Islet precursor cell (in vitro differentiated cells): Measurements from ENCODE around the gene IRF7.

ENCODE experiments used
- DNase-seq: peaks from one replicate; pipeline ENCODE4 v3.0.0-alpha.2; 2018

Gene IRF7

DNA sequence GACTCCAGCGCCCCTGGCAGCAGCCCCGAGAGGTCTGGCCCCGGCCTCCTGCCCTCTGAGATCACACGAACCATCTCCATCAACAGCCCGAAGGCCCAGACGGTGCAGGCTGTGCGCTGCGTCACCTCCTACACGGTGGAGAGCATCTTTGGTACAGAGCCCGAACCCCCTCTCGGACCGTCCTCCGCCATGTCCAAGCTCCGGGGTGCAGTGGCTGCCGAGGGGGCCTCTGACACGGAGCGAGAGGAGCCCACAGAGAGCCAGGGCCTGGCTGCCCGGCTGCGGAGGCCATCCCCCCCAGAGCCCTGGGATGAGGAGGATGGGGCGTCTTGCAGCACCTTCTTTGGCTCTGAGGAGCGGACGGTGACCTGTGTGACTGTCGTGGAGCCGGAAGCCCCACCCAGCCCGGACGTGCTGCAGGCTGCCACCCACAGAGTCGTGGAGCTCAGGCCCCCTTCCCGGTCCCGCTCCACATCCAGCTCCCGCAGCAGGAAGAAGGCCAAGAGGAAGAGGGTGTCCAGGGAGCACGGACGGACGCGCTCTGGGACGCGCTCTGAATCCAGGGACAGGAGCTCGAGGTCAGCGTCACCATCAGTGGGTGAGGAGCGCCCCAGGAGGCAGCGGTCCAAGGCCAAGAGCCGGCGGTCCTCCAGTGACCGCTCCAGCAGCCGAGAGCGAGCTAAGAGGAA, 7.6 kb downstream of the IRF7 start:
- DNase-seq, result no peak

DNA sequence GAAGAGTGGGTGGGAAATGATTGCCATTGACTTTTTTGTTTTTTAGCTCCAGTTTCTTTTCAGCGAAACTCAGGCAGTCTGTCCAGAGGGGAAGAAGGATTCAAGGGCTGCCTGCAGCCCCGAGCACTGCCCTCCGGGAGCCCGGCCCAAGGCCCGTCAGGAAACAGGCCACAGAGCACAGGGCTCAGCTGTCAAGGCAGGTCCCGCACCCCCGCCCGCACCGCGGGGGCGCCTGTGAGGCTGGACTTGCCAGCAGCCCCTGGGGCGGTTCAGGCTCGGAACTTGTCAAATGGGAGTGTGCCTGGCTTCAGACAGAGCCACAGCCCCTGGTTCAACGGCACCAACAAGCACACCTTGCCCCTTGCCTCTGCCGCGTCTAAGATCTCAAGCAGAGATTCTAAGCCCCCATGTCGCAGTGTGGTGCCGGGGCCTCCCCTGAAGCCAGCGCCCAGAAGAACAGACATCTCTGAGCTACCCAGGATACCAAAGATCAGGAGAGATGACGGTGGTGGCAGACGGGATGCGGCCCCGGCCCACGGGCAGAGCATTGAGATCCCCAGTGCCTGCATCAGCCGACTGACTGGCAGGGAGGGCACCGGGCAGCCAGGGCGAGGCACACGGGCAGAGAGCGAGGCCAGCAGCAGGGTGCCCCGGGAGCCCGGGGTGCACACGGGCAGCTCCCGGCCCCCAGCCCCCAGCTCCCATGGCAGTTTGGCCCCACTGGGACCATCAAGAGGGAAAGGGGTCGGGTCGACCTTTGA, 8.6 kb downstream of the IRF7 start:
- no peak for DNase-seq

DNA sequence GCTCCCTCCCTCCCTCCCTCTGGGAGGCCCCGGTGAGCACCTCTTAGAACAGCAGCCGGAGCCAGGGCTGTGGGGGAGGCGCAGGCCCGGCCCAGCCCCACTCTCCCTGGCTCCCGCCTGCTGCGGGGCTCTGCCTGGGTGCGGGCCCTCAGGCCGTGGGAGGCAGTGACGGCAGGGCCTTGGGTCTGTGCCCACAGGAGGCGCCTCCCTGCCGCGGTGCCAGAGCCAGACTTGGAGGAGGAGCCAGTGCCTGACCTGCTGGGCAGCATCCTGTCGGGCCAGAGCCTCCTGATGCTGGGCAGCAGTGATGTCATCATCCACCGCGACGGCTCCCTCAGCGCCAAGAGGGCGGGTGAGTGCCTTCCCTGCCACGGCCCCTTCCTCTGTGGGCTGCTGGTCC, 9.5 kb downstream of the IRF7 start:
- DNase-seq, result no peak

DNA sequence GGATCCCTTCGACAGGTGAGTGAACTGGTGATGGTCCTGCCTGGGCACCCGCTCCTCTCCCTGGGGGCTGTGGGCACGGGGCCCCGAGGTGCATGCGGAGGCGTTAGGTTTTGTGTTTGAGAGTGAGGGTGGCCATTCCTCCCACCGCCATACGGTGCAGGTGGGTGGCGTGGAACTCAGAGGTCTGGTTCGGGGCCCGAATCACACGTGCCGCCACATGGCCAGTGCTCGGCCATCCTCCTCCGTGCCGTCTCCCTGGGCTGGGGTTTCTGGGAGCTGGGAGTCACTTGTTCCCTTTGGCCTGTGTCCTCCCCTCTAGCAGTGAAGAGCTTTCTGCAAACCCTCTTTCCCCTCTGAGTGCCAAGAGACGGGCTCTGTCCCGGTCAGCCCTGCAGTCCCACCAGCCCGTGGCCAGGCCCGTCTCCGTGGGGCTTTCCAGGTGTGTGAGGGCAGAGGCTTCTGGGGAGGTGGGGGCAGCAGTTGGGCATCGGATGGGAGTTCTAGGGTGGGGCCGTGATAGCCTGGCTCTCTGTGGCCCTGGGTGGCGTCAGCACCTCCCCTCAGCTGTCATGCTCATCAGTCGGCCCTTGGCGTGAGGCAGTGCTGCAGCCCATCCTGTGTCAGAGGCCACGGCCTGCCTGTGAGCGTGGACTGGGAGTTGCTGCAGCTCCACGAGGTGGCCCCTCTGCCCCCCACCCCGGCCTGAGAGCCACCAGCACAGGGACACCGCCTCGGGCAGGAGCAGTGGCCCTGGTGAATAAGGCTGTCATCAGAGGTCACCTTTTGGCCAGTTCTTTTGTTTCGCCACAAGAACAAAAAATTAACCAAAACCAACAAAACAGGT, 10.2 kb downstream of the IRF7 start:
- no peak for DNase-seq

DNA sequence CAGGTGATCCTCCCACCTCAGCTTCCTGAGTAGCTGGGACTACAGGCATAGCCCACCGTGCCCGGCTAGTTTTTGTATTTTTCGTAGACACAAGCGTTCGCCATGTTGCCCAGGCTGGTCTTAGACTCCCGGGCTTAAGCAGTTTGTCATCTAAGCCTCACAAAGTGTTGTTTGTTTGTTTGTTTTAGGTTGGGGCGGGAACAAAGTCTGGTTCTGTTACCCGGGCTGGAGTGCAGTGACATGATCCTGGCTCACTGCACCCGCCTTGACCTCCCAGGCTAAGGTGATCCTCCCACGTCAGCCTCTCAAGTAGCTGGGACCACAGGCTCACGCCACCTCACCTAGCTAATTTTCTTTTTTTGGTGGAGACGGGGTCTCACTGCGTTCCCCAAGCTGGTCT, 12.6 kb downstream of the IRF7 start:
- DNase-seq, result no peak

DNA sequence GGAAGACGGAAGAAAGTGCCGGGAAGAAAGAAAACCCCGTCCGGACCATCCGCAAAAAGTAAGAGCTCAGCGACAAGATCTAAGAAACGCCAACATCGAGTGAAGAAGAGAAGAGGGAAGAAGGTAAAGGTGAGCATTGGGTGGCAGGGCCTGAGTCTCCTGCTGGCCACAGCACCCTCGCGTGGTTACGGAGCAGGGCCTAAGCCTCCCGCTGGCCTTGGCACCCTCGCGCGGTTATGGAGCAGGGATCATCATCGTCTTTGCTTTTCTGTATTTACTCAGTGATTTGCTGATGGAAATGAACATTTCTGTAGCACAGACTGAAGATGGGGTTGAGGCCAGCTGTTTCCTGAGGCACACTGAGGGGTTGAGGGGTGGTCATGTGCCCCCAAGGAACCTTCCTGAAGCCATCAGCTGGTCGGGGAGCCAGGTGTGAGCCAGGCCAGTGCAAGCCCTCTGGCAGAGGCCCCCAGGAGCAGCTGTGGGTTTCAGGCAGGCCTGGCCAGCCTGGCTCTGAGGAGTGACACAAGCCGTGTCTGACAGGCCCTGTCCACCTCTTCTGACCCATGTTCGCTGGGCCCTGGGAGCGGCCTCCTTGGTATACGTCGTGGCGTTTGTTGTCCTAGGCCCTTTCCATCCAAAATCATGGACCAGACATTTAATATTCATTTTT, 14.0 kb downstream of the IRF7 start:
- no peak for DNase-seq

DNA sequence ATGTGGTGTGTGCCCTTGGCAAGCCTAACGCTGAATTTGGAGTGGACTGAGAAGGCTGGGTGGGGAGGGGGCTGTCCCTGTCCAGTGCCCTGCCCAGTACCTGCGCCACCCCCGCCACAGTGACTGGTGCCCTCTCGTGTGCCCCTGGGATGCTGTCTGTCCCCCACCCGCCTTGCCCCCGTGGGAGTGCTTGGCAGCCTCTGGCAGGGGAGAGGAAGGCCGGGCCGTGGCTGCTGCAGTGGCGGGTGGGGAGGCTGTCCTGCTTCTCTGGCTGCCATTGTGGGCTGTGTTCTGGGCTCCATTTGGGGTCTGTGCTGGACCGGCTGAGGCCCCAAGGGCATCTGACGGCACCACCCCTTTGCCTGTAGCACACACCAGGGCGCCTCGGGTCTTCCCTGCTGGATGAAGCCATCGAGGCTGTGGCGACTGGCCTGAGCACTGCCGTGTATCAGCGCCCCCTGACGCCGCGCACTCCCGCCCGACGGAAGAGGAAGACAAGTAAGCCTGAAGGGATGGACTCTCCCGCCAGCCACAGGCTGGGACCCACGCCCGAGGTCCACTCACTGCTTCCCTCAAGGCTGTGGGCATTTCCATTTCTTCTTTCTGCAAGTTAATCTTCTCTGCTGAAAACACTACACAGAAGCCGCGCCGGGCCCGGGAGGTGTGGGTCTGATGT, 17.6 kb downstream of the IRF7 start:
- no peak for DNase-seq

DNA sequence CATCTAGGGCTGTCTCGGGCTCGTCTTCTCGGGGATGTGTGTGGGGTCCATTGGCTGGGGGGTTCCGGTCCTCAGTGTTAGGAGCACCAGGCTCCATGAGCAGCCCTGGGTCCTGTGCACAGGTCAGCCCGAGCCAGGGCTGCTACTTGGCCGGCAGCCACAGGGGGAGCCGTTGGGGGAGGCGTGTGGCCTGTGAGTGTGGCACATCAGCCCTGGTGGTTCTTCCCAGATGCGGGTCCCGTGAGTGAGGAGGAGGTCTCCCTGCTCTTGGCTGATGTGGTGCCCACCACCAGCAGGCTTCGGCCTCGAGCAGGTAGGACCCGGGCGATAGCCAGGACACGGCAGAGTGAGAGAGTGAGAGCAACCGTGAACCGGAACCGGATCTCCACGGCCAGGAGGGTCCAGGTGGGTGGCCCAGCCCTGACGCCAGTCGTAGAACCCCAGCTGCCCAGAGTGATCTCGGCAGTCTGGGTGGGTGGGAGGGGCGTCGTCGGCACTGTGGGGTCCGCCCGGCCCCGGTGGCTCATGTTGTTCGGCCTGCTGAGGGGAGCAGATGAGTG, 18.5 kb downstream of the IRF7 start:
- DNase-seq, result no peak

DNA sequence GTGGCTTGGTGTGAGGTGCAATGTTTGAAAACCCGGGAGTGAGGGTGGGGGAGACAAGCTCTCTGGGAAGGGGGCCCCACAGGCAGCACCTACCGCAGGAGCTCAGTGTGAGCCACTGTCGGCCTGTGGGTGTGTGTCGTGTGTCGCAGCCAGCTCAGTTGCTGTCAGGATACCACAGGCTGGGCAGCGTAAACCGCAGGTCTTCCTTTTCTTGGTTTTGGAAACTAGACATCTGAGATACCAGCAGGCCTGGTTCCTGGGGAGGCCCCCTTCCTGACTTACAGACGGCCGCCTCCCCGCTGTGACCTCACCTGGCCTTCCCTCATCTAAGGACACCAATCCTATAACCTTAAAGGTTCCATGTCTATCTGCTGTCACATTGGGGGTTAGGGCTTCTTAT, 19.4 kb downstream of the IRF7 start:
- DNase-seq, result no peak

DNA sequence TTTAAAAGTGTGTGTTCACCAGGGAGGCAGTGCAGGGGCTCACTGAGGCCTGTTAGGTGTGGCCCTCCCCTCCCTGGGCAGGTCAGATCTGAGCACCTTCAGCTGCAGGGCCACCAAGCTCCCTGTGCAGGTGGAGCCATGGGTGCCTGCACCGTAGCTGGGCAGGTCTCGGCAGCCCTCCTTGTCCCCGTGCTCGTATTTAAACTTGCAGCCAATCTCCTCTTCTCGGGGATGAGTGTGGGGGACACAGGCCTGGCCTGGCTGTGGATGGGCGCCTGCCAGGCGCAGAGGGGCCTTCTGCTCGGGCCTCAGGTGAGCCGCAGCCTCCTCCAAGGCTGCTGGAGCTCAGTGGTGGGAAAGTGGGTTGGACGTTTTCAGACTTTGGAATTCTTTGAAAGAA, 20.4 kb downstream of the IRF7 start:
- no peak for DNase-seq

DNA sequence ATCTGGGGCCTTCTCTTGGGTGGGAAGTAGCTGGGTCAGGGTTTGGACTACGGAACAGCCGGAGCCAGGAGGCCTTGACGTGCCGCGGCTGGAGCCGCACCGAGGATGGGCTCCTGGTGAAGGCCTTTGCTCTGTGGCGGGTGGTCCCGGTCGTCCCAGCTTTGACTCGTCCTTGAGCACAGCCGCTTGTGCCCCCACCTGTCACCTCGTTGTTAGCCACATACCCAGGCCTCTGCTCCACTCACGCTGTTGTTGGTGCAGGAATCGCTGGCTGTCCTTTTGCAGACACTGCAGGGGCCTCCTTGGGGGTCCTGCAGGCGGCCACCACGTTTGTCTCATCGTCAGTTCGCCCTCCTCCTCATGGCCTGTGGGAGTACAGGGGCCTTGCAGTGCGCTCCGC, 22.4 kb downstream of the IRF7 start:
- DNase-seq, result no peak

DNA sequence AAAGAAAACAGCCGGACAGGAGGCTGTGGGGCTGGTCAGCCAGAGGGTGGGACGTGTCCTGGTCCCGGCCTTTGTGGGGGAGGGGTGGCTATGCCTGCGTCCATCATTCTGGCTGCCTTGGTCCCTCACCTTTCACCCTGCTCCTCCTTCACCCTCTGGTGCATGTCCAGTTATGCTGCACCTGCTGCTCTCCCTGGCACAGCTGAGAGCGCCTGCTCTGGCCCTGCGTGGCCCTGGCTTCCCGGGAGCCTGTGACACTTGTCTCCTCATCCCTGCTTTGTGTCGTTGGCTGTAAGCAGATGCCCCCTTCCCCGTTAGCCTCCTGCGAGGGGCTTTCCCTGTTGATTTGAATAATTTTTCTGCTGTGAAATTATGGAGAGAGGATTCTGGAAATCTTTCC, 22.8 kb downstream of the IRF7 start:
- no peak for DNase-seq

DNA sequence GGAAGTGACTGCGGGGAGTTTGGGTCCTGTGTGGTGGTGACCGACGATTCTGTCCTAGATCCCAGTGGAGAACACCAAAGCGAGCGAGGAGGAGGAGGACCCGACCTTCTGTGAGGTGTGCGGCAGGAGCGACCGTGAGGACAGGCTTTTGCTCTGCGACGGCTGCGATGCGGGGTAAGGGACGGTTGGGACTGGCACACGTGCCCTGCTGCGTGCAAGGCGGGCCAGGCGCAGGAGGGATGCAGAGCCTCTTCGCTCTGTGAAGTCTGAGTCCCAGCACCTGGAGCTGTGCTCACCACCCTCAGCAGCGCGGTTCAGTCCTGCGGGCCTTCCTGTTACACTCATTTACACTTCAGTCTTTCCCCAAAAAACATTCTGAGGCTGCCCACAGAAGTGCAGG, 23.2 kb downstream of the IRF7 start:
- no peak for DNase-seq

DNA sequence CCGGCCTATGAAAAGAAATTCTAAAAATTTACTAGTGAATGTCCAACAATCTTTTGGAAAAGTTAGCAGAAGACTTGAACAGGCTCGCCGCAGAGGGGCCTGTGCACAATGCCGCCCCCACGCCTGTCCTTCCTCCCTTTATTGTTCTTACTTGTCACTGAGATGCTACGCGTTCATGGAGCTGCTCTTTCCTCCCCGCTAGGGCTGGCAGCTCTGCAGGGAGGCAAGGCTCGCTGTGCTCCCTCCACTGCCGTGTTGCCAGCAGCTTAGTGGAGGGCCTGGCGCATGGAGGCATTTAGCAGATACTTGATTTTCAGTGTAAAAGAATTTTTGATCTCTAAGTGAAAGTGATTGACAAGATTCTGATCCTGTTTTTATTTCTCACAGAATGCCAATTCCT, 24.8 kb downstream of the IRF7 start:
- DNase-seq, result no peak

DNA sequence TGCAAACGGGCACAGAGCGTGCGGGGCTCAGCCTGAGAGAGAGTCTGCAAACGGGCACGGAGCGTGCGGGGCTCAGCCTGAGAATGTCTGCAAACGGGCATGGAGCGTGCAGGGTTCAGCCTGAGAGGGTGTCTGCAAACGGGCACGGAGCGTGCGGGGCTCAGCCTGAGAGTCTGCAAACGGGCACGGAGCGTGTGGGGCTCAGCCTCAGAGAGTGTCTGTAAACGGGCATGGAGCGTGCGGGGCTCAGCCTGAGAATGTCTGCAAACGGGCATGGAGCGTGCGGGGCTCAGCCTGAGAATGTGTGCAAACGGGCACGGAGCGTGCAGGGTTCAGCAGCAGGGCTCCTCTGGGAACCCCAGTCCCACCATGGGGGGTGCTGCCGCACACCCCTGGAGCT, 26.0 kb downstream of the IRF7 start:
- DNase-seq, result no peak

DNA sequence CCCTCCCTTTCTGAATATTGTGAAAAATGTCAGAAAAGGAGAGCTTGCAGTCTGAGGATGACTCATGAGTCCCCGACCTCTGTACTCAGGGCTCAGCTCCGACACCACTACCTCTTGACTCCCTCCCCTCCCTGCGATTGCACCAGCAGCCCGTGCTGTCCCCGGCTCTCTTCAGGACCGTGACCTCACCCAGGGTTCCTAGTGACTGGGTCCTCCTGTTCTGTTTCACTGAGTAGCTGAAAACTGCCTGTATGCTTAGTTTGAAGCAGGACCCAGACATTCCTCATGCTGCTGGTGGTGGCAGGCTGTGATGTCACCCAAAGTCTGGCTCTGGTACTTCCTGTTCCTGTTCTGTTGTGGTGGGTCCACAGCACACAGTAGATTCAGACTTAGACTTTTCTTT, 27.8 kb downstream of the IRF7 start:
- peak; percentile 86 for DNase-seq

DNA sequence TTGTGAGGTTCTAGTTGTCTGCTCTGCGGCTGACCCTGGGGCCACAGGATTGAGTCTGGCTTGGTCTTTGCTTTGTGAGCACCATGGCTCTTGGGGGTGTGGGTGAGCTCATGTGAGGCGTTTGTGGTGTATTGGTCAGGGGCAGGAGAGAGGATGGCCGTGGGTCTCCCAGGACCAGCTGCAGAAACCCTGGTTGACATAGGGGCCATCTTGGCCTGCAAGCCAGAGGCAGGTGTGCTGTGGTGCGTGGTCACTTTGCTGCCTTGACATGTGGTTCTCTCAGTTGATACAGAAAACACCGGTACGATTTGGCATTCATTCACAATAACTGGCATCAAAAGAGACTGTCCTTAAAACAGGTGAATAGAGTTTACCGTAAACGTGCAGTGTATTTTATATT, 28.2 kb downstream of the IRF7 start:
- no peak for DNase-seq

DNA sequence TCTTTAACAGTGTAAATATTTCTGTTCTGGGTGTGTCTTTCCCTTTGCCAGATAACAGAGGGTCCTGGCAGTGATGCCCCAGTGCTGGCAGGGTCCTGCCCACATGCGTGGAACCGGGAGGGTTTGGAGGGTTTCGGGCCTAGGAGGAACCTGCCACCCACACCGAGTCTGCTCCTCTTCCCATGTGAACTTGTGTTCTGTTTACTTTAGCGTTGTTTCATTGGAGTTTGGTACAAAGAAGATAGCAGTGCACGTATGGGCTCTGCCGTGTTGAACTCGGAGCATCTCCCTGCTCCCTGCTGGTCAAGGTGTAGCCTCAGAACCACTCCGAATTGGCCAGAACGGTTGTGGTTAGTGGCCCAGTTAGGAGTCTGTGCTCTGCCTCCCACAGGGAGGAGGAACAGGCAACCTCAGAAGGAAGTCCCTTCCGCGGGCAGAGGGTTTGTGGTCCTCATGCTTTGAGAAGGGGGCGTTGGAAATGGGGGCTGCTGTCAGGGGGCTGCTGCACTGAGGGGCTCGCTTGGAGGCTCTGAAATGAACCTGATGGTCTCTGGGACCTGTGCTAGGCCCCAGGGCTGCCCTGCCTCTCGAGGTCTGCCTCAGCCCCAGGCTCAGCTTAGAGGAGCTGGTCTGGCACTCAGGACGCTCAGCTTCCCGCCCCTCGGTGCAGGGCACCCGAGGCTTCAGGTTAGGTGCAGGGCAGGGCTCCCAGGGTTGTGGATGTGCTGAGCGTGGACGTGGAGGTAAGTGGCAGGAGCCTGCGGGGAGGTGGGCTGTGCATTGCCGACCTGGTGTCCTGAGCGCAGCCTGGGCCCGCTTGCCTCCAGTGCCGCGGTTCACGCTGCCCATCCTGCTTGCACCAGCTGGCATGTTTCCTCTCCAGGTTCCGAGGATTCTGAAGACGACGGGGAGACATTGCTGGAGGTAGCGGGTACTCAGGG, 29.1 kb downstream of the IRF7 start:
- DNase-seq, result no peak

DNA sequence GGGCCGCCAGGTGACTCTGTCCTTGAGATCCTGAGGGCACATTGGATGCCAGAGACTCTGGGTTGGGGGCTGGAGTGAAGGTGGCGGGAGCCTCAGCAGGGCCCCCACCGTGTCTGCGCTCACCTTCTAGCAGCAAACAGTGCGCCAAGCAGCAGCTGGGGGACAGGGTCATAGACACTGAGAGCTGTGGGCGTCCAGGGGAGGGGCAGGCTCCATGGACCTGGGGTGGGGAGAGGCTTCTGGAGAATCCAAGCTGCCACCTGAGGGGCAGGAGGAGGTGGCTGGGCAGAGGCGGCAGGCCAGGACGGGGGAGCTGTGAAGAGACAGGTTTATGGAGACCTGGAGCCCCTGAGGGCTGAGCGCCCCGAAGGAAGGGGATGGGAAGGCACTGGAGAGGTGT, 31.5 kb downstream of the IRF7 start:
- DNase-seq, result no peak

DNA sequence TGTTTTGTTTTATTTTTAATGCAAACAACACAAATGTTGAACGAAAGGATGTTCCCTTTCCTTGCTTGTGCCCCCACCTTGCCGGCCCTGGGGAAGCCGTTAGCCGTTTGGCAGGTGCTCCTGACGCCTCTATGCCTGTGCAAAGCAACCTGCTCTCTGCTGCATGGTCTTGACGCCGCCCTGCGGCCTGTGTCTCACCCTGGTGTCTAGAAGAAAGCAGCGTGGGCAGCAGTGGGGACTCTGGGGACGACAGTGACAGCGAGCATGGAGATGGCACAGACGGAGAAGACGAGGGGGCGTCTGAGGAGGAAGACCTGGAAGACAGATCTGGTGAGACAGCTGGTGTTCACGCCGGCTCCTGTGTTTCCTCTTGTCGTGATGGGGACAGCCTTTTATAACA, 34.0 kb downstream of the IRF7 start:
- DNase-seq, result no peak

DNA sequence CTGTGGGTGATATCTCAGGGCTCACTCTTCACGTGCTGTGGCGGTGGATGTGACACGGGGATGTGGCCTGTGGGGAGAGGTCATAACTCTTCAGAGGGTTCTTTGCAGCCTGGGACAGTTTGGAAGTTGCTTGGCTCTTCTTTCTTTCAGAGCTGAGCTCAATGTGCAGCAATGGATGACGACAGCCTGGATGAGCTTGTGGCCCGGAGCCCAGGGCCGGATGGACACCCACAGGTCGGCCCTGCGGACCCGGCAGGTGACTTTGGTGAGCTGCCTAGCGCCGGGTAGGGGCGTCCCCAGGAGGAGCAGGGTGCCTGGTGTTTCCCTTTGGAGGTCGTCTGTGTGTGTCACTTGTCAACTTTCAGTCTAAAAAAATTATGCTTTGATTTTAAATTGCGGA, 34.4 kb downstream of the IRF7 start:
- DNase-seq, result no peak
